Globus pallidus (tissue), 1 donor: ENCODE data around the gene LUC7L3.

ENCODE experiments used
- DNase-seq: peaks from one replicate; pipeline ENCODE4 v3.0.0-alpha.2; 2015; ENCODE audit warnings: low spot score

LUC7L3 gene

GRCh38 chr17:50754521-50754920, 35.1 kb downstream of the LUC7L3 start:
- DNase-seq, result no peak

GRCh38 chr17:50758524-50758923, 39.1 kb downstream of the LUC7L3 start:
- no peak for DNase-seq

GRCh38 chr17:50758989-50759544, 39.7 kb downstream of the LUC7L3 start:
- DNase-seq, result no peak

- DNase-seq, result no peak
Observed at GRCh38 chr17:50762177-50762576, 42.8 kb downstream of the LUC7L3 start.

GRCh38 chr17:50763716-50764475, 44.5 kb downstream of the LUC7L3 start:
- DNase-seq, result no peak

GRCh38 chr17:50764734-50765149, 45.3 kb downstream of the LUC7L3 start:
- no peak for DNase-seq

- DNase-seq, result no peak
Observed at GRCh38 chr17:50765454-50766221, 46.2 kb downstream of the LUC7L3 start.

- DNase-seq, result no peak
Observed at GRCh38 chr17:50766222-50767023, 47.0 kb downstream of the LUC7L3 start.

GRCh38 chr17:50767030-50767429, 47.6 kb downstream of the LUC7L3 start:
- DNase-seq, result no peak

- no peak for DNase-seq
Observed at GRCh38 chr17:50767446-50767845, 48.0 kb downstream of the LUC7L3 start, which contains the start of gene ANKRD40CL. Gene ANKRD40CL (minus strand): TSS chr17:50767518. CDS start chr17:50766913, 605 bp downstream.

- no peak for DNase-seq
Observed at GRCh38 chr17:50768346-50768761, 49.0 kb downstream of the LUC7L3 start.

- DNase-seq, result no peak
Observed at GRCh38 chr17:50769884-50770283, 50.5 kb downstream of the LUC7L3 start.

GRCh38 chr17:50770346-50770745, 50.9 kb downstream of the LUC7L3 start:
- no peak for DNase-seq

- DNase-seq, result no peak
Observed at GRCh38 chr17:50771991-50772785, 52.8 kb downstream of the LUC7L3 start.

GRCh38 chr17:50774225-50774803, 54.9 kb downstream of the LUC7L3 start:
- DNase-seq, result no peak

GRCh38 chr17:50775926-50776325, 56.5 kb downstream of the LUC7L3 start:
- no peak for DNase-seq

- no peak for DNase-seq
Observed at GRCh38 chr17:50778471-50778870, 59.1 kb downstream of the LUC7L3 start.

- DNase-seq, result no peak
Observed at GRCh38 chr17:50778988-50779387, 59.6 kb downstream of the LUC7L3 start.

GRCh38 chr17:50779747-50780353, 60.4 kb downstream of the LUC7L3 start:
- DNase-seq, result no peak

GRCh38 chr17:50781167-50781566, 61.8 kb downstream of the LUC7L3 start:
- no peak for DNase-seq
